Effector CD4-positive, alpha-beta T cell (primary cell): ENCODE results near the gene MAD2L2.
A peak's percentile ranks its signal among the peaks of the same experiment; 100 is the strongest.

Experiments used
- DNase-seq: peaks from one replicate; pipeline ENCODE4 v3.0.0-alpha.2; 2020

The MAD2L2 gene

GRCh38 chr1:11680270-11681070, 478 bp downstream of the MAD2L2 start:
- no peak for DNase-seq

- DNase-seq = no peak
Observed at GRCh38 chr1:11678442-11678841, 2.5 kb downstream of the MAD2L2 start.

GRCh38 chr1:11676386-11677103, 4.4 kb downstream of the MAD2L2 start:
- DNase-seq = no peak

- no peak for DNase-seq
Observed at GRCh38 chr1:11675325-11675724, 5.6 kb downstream of the MAD2L2 start.

GRCh38 chr1:11674488-11674887, 6.5 kb downstream of the MAD2L2 start:
- DNase-seq = no peak

GRCh38 chr1:11673089-11673769, 7.7 kb downstream of the MAD2L2 start:
- DNase-seq = no peak

GRCh38 chr1:11671544-11672286, 9.2 kb downstream of the MAD2L2 start:
- no peak for DNase-seq

- DNase-seq = no peak
Observed at GRCh38 chr1:11671205-11671543, 9.8 kb downstream of the MAD2L2 start.

- no peak for DNase-seq
Observed at GRCh38 chr1:11670747-11671146, 10.2 kb downstream of the MAD2L2 start.

- DNase-seq = no peak
Observed at GRCh38 chr1:11668516-11668915, 12.4 kb downstream of the MAD2L2 start.

GRCh38 chr1:11664336-11665065, 16.4 kb downstream of the MAD2L2 start:
- peak; percentile 28 for DNase-seq

GRCh38 chr1:11661103-11661502, 19.8 kb downstream of the MAD2L2 start:
- no peak for DNase-seq

GRCh38 chr1:11659748-11660147, 21.2 kb downstream of the MAD2L2 start:
- no peak for DNase-seq

- no peak for DNase-seq
Observed at GRCh38 chr1:11658542-11658941, 22.4 kb downstream of the MAD2L2 start.

- DNase-seq = no peak
Observed at GRCh38 chr1:11657654-11658053, 23.3 kb downstream of the MAD2L2 start.

- no peak for DNase-seq
Observed at GRCh38 chr1:11654939-11655808, 25.8 kb downstream of the MAD2L2 start.

GRCh38 chr1:11654137-11654938, 26.6 kb downstream of the MAD2L2 start, which contains the start of the genes FBXO2 and FBXO44:
Gene FBXO2, minus strand, starts transcription at chr1:11654429. Its CDS starts 89 bp downstream, at chr1:11654340.
Gene FBXO44, plus strand, starts transcription at chr1:11654877. Its CDS starts 959 bp downstream, at chr1:11655836.
- peak; percentile 56 for DNase-seq

GRCh38 chr1:11653861-11654136, 27.1 kb downstream of the MAD2L2 start:
- no peak for DNase-seq

GRCh38 chr1:11653101-11653860, 27.7 kb downstream of the MAD2L2 start:
- DNase-seq = no peak
